Stimulated activated CD8-positive, alpha-beta memory T cell treated with anti-CD3 and anti-CD28 coated beads, Interleukin-12 subunit alpha, Interleukin-12 subunit beta, amount 100 ng/mL, for 1 hour (primary cell): Measurements from ENCODE around the gene FCN1.

Experiments used
- DNase-seq: peaks from one replicate; pipeline ENCODE4 v3.0.0-alpha.2; 2020; ENCODE audit warnings: low read depth

The FCN1 gene

GRCh38 chr9:134891053-134891452 lies 26.7 kb downstream of the FCN1 start:
- no peak for DNase-seq

- no peak for DNase-seq
Measured at GRCh38 chr9:134890155-134890495, 27.6 kb downstream of the FCN1 start.

DNA sequence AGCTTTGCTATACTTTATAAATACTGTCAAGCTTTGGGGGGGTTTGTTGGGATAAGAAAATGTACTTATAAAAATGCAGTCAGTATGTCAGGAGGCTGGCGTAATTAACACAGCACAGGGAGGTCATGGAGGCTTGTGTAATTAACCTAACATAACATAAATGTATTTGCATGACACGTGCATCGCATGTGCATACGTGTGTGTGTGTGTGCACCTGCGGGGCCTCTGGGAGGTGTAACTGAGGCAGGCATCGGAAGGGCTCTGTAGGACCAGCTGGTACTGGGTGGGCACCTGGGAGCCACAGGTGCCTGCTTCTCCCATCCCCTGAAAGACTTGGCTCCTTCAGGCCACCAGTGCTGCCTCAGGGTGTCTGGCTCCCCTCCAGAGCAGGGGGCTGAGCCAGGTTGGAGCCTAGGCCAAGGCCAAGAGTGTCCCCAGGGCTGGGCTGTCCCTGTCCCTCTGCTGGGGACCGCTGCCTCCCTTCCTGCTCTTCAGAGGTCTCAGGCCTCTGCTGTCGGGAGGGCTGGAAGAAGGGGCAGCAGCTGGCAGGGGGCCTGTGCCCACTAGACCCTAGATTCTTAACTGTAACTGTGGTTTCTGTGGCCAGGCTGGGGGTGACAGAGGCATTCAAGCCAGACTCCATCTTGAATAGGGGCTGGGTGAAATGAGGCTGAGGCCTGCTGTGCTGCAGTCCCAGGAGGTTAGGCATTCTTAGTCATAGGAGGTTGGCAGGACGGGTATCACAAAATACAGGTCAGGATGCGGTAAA lies 28.1 kb downstream of the FCN1 start:
- no peak for DNase-seq

DNA sequence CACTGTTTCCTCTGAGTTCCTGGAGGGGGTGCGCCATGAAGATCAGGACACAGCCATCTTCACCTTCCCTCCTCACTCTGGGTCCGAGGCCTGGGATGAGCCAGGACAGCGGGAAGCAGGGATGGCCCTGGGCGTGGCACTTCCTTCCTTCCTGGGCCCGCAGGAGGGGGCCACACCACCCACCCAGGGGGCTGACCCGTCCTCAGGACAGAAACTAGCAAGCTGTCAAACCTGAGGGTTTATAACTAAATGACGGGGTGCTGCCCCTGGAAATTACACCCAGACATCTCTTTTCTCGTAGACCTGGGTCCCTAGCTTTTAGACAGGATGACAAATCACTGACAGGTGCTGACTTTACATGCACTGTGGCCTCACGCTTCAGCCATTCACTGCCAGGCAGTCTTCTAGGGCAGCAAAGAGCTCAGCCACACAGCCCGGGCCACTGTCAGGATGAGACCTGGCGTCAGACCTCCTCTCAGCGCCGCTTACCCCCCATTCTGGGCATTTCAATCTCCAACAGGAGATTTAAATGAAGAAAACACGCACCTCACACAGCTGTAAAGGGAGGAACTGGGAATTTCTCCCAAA lies 29.0 kb downstream of the FCN1 start:
- no peak for DNase-seq

GRCh38 chr9:134887686-134888602 lies 29.8 kb downstream of the FCN1 start:
- DNase-seq = no peak

- DNase-seq = no peak
Measured at GRCh38 chr9:134887219-134887618, 30.5 kb downstream of the FCN1 start.

- DNase-seq = no peak
Measured at GRCh38 chr9:134886413-134886913, 31.2 kb downstream of the FCN1 start.

DNA sequence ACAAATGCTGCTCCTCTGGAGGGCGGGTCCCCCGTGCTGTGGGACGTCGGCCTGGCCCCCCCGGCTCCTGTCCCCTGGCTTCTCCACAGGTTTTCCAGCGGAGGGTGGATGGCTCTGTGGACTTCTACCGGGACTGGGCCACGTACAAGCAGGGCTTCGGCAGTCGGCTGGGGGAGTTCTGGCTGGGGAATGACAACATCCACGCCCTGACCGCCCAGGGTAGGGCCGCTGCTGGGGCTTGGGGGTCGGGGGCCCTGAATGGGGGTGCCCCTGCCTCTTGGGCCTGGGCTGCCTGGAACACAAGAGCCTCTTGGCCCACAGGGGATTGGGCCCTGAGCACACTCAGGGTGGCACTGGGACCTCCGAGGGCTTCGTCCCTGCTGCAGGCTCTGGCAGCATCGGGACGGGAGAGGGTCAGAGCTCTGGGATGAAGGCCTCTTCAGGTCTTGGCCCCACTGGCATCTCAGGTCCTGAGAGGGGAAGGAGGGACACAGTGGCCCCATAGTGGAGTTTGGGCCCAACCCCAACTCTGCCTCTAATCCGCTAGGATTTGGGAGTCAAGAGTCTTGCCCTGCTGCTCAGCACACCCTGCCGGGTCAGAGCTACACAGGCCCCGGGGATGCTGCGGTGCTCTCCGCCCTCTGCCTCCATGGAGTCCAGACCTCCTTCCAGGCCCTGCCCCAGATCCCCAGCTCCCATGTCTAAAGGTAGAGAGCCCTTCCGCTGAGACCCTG lies 31.9 kb downstream of the FCN1 start:
- no peak for DNase-seq

GRCh38 chr9:134885001-134885678 lies 32.6 kb downstream of the FCN1 start:
- DNase-seq = no peak

GRCh38 chr9:134884492-134884891 lies 33.2 kb downstream of the FCN1 start:
- no peak for DNase-seq

GRCh38 chr9:134883040-134883782 lies 34.5 kb downstream of the FCN1 start:
- DNase-seq = no peak

DNA sequence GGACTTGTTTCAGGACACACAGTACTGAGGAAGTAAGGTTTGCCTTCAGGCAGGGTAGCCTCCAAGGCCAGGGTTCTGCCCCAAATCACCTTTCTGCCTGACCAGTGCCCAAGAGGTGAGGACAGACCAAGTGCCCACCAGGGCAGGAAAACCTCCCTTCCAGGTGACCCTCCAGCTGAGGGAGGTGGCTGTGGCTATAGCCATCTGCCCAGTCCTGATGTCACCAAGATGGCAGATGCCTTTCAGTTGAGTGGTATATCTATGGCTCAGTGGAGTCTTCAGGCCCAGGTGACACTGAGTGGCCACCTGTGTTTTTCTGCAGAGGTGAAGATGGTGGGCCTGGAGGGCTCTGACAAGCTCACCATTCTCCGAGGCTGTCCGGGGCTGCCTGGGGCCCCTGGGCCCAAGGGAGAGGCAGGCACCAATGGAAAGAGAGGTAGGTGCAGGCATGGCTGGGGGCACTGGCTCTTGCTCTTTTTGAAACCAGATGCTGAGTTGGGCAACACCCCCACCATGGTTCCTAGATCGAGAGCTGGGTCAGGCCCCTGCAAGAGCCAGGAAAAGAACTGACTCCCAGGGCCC lies 35.4 kb downstream of the FCN1 start:
- no peak for DNase-seq

DNA sequence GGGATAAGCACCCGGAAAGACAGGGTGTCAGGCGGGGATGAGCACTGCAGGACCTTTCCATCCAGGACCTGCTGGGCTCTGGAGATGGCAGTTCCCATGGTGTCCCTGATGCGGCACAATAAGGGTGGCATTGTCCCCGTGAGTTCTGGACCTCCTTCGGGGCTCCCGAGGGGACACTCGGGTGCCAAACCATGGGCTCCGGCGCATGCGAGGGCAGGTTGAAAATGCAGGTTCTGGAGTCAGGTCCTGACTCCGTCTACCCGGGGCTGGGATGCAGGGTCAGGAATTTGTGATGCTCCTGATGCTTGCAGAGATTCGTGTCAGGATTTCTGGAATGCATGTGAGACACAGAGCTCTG lies 36.4 kb downstream of the FCN1 start:
- no peak for DNase-seq

- no peak for DNase-seq
Measured at GRCh38 chr9:134880484-134881312, 37.0 kb downstream of the FCN1 start, which contains the start of gene FCN2. Gene FCN2, plus strand, starts transcription at chr9:134880810. Its CDS starts 12 bp downstream, at chr9:134880822.

- no peak for DNase-seq
Measured at GRCh38 chr9:134879664-134880483, 37.8 kb downstream of the FCN1 start.

- no peak for DNase-seq
Measured at GRCh38 chr9:134877541-134877940, 40.2 kb downstream of the FCN1 start.

DNA sequence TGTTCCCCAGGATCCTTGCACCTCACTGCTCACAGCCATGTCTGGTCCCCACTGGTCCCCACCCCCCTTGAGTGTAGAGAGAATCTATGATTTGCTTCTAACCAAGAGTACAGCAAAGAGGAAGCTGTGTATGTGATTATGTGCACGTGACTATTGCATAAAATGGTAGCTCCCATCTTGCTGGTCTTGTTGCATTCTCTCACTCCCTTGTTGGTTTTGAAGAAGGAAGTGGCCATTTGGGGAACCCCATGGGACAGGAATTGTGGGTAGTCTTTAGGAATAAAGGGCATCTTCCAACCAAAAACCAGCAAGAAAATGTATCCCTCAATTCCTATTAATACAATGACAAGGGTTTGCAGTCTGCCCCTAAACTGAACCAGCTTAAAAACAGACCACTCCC lies 42.3 kb downstream of the FCN1 start:
- DNase-seq = no peak

- DNase-seq = no peak
Measured at GRCh38 chr9:134872482-134873231, 45.1 kb downstream of the FCN1 start.
